Activated CD4-positive, alpha-beta T cell treated with anti-CD3 and anti-CD28 coated beads, Interleukin-2, amount 50 U/mL, for 1 hour (primary cell): ENCODE data around the gene PTP4A2.

Source experiments
- DNase-seq: peaks from one replicate; pipeline ENCODE4 v3.0.0-alpha.2; 2020

Gene PTP4A2

DNA sequence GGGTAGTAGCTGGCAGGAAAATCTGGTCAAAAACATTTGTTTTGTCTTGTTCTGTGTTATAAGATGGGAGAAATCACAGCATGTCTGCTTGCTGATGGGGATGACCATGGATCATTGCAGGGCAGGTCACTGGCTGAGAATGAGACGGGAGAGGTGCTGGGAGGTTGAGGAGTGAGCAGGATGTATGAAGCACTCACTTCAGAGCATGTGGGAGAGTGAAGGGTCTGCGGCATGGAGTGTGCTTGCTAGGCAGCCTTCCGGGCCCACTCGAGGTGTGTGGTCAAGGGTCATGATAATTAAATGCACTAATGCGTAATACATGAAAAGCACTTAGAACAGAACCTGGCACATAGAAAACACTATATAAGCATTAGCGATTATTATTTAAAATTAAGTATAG lies 80.3 kb downstream of the PTP4A2 start:
- no peak for DNase-seq
